Lower lobe of right lung (tissue), 2 donors: ENCODE data around the gene HOXD1. TPM values are rescaled to one million over a fixed set of nuclear protein-coding genes. Genes with fewer than 3 reads are reported as not detected.

Experiments used
- ATAC-seq, 2 donors: fragments of 200-7000 bp; cut with Tn5 transposase; one replicate each; pipeline ENCODE4 v1.9.1; 2020 to 2022; ENCODE audit warnings: mild to moderate bottlenecking in 2 of 2, moderate library complexity in 2 of 2
- DNase-seq: peaks from one replicate; pipeline ENCODE4 v3.0.0-alpha.2; 2020
- H3K27ac ChIP-seq: fragments of 200-600 bp; one replicate; pipeline ENCODE4 v1.8.0; 2022
- H3K27me3 ChIP-seq: fragments of 200-600 bp; one replicate; pipeline ENCODE4 v1.8.0; 2022; ENCODE audit warnings: low read depth
- H3K36me3 ChIP-seq: fragments of 200-600 bp; one replicate; pipeline ENCODE4 v1.8.0; 2022; ENCODE audit warnings: mild to moderate bottlenecking
- H3K4me1 ChIP-seq: fragments of 200-600 bp; one replicate; pipeline ENCODE4 v1.8.0; 2022
- H3K4me3 ChIP-seq: fragments of 200-600 bp; one replicate; pipeline ENCODE4 v1.8.0; 2022; ENCODE audit warnings: mild to moderate bottlenecking
- H3K9me3 ChIP-seq: fragments of 200-600 bp; one replicate; pipeline ENCODE4 v1.8.0; 2022
- intact Hi-C: fragments of 100-400 bp; cut with DNase I; formaldehyde crosslinking; loops from one replicate; pipeline ENCODE4 v1.11.0; 2022
- total RNA-seq: library from RNA; stranded (reverse); fragmentation: NEBNext Ultra II Directional; extraction: Animal tissue kit (Norgen Biotek cat#: 25700); gene quantifications from one replicate; pipeline ENCODE4 v1.2.1, GENCODE V29; 2021
- TF ChIP-seq, protein P1 (sequence below): fragments of 200-600 bp; IDR thresholded peaks from one replicate; pipeline ENCODE4 v1.8.0; 2022; ENCODE audit warnings: antibody characterized with exemption, mild to moderate bottlenecking
- donor health status: DM: no; HTN: yes; CAD: no; lungs with severe emphysema.

The HOXD1 gene
- total RNA-seq, 1 donor from 2014 or later = 3.4 TPM

DNA sequence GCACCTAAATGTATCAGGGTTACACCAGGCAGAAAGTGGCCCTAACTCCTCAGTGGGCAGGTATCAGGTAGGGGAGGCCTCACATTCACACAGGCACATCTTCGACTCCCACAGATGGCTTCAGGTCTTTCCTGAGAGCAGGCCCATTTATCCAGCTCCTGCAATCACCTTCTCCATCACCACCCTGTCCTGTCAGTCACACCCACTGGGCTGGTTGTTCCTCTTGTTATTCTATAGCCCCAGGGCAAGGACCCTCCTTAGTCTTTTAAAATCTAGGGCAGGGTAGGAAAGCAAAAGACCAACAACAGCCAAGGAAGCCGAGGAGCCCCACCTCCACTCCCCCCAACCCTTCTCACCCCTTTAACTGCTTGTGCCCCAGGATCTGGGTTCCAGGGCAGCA lies 46.2 kb upstream of the HOXD1 start:
- H3K27me3 ChIP-seq = peaks cover 99% of the 10 kb centered on the region
- TF ChIP-seq, protein P1, sequence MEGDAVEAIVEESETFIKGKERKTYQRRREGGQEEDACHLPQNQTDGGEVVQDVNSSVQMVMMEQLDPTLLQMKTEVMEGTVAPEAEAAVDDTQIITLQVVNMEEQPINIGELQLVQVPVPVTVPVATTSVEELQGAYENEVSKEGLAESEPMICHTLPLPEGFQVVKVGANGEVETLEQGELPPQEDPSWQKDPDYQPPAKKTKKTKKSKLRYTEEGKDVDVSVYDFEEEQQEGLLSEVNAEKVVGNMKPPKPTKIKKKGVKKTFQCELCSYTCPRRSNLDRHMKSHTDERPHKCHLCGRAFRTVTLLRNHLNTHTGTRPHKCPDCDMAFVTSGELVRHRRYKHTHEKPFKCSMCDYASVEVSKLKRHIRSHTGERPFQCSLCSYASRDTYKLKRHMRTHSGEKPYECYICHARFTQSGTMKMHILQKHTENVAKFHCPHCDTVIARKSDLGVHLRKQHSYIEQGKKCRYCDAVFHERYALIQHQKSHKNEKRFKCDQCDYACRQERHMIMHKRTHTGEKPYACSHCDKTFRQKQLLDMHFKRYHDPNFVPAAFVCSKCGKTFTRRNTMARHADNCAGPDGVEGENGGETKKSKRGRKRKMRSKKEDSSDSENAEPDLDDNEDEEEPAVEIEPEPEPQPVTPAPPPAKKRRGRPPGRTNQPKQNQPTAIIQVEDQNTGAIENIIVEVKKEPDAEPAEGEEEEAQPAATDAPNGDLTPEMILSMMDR = no peak
- no peaks in the 10 kb centered on the region for H3K9me3 ChIP-seq
- ATAC-seq (no peak), DNase-seq (no peak)
- peaks cover 15% of the 10 kb centered on the region for H3K4me1 ChIP-seq
- no peaks in the 10 kb centered on the region for H3K36me3 ChIP-seq
- no peak overlapping the region for H3K27ac ChIP-seq
- no peak overlapping the region for H3K4me3 ChIP-seq
- intact Hi-C loops = loop anchor here (10.0 kb wide), 1 partner anchor 313 kb away; no protein-coding TSS in a partner anchor

DNA sequence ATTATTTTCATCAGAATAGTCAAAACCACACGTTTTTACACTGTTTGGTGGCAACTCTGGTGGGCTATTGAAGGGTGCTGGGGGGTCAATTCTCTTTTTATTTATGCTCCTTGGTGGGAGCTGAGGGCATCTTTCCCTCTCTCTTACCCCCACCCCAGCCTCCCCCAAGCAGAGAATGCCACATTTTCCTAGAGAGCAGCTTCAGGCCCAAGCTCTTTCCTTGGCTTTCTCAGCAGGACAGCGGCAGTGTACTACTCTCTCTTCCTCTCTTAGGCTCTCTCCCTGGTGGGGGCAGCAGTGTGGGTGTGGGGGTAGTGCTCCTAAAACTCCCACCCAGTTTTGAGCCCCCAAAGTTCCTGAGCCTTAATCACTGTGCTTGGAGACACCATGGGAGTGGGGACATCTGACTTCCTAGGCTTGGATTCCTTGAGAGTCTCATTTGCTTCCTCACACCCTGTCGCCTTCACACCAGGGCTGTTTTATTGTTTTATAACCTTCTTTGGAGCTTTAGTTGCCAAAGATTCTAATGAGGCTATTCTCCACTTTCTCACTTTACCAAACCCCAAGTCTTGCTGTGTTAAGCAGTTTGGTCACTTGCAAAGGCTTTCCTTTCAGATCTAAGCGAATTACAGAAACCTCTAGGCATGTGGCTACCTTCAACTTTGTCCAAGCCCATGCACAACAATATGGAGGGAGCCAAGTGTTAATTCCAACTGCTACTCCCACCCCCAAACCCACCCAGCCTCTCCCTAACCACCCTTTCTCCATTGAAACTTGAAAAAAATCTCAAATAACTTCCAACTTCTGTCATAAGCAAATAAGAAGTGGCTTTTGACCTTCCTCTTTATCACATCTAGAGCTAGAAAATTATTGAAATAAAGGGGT lies 43.1 kb upstream of the HOXD1 start:
- peaks cover 99% of the 10 kb centered on the region for H3K27me3 ChIP-seq
- no peaks in the 10 kb centered on the region for H3K9me3 ChIP-seq
- no peaks in the 10 kb centered on the region for H3K36me3 ChIP-seq
- H3K27ac ChIP-seq = no peak overlapping the region
- TF ChIP-seq, protein P1 = no peak
- intact Hi-C loops = loop anchor here (10.0 kb wide), 1 partner anchor 309 kb away; no protein-coding TSS in a partner anchor
- no peak overlapping the region for H3K4me3 ChIP-seq
- ATAC-seq = no peak
- DNase-seq = no peak
- peaks cover 7% of the 10 kb centered on the region for H3K4me1 ChIP-seq

DNA sequence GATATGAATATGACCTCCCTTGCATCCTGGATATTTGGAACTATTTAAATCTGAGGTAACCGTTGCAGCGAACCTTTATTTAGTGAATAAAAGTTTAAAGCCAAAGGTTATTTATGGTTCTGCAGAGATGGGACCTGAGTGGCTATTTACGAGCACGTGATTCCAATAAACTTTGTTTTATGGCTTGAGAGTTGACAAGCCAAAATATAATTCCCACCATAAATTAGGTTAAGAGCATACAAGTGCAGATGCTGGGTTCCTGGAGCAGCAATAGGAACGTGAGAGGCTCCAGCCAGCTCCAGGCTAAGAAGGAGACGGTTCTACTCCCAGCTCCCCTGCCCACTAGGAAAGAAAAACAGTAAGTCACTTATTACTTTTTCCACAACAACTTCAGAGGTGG lies 42.4 kb upstream of the HOXD1 start:
- ATAC-seq (no peak), DNase-seq (no peak)
- Histone ChIP-seq H3K27ac (no peak overlapping the region), H3K27me3 (peaks cover 99% of the 10 kb centered on the region), H3K9me3 (no peaks in the 10 kb centered on the region), H3K36me3 (no peaks in the 10 kb centered on the region), H3K4me1 (no peaks in the 10 kb centered on the region), H3K4me3 (no peak overlapping the region)
- TF ChIP-seq, protein P1 = no peak
- intact Hi-C loops = loop anchor here (10.0 kb wide), 1 partner anchor 309 kb away; no protein-coding TSS in a partner anchor

DNA sequence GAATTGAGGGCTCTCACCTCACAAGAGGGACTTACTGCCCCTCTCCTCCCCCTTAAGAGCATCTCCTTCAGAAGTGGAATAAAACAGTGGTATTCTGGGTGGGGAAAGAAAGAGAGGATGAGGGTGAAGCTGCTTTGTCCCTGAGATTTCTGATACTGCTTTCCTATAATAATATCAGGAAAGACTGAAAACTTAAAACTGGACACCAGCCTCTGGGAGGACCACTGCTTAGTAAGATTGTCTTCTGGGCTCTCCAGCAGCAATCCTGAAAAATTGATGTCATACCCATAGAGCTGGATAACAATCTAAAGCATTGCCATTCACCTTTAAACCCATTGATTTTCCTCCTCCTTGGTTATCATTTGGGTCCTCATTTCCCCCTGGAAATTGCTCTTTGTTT lies 41.8 kb upstream of the HOXD1 start:
- DNase-seq (no peak), ATAC-seq (no peak)
- no peaks in the 10 kb centered on the region for H3K9me3 ChIP-seq
- TF ChIP-seq, protein P1 = no peak
- H3K4me3 ChIP-seq = no peak overlapping the region
- no peaks in the 10 kb centered on the region for H3K36me3 ChIP-seq
- intact Hi-C loops = loop anchor here (10.0 kb wide), 1 partner anchor 308 kb away; no protein-coding TSS in a partner anchor
- peaks cover 99% of the 10 kb centered on the region for H3K27me3 ChIP-seq
- H3K27ac ChIP-seq = no peak overlapping the region
- H3K4me1 ChIP-seq = peaks cover 4% of the 10 kb centered on the region

DNA sequence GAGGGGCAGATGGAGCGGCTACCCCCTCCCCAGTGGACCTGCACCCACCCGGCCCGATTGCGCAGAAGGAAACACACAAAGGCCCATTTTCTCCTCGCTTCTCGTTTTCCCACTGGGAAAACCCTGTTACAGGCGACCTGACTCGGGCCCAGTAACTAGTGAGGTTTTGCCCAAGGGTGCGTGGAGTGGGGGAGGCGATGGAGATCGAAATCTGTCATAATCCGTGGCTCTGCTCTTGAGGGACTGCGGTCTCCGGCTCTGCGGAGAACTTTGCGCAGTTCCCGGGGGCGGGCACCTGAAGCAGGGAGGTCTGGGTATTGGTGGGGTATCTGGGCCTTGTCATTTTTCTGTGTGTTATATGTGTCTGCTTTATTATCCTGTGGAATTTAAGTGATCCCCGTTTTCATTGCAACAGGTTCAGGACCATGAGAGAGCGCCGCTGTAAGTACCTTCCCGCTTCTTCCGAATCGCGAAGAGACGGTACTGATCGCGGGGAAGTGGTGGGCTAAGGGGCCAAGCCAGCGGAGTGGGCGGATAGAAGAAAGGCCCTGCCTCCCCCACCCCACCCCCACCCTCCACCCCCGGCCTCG lies 41.2 kb upstream of the HOXD1 start:
- H3K36me3 ChIP-seq = no peaks in the 10 kb centered on the region
- TF ChIP-seq, protein P1 = no peak
- H3K4me3 ChIP-seq = no peak overlapping the region
- no peaks in the 10 kb centered on the region for H3K9me3 ChIP-seq
- DNase-seq (no peak), ATAC-seq (no peak)
- intact Hi-C loops = loop anchor here (10.0 kb wide), 1 partner anchor 307 kb away; no protein-coding TSS in a partner anchor
- H3K4me1 ChIP-seq = peaks cover 6% of the 10 kb centered on the region
- H3K27me3 ChIP-seq = peaks cover 99% of the 10 kb centered on the region
- H3K27ac ChIP-seq = no peak overlapping the region
